Left ventricle myocardium inferior (tissue), 1 donor: ENCODE data around the gene PTK7. TPM values are rescaled to one million over a fixed set of nuclear protein-coding genes. Genes with fewer than 3 reads are reported as not detected.

Experiments
- DNase-seq: peaks from one replicate; pipeline ENCODE4 v3.0.0-alpha.2; 2020
- H3K27ac ChIP-seq: fragments of 200-600 bp; replicated peaks from 2 replicates; pipeline ENCODE4 v1.8.0; 2021
- H3K27me3 ChIP-seq: fragments of 200-600 bp; 2 replicates; pipeline ENCODE4 v1.8.0; 2021; ENCODE audit warnings: low read depth
- H3K36me3 ChIP-seq: fragments of 200-600 bp; 2 replicates; pipeline ENCODE4 v1.8.0; 2021
- H3K4me1 ChIP-seq: fragments of 200-600 bp; 2 replicates; pipeline ENCODE4 v1.8.0; 2021
- H3K4me3 ChIP-seq: fragments of 200-600 bp; 2 replicates; pipeline ENCODE4 v1.8.0; 2021; ENCODE audit warnings: mild to moderate bottlenecking, moderate library complexity
- H3K9me3 ChIP-seq: fragments of 200-600 bp; replicated peaks from 2 replicates; pipeline ENCODE4 v1.8.0; 2021
- CTCF ChIP-seq: fragments of 200-600 bp; IDR thresholded peaks from 2 replicates; pipeline ENCODE4 v1.8.0; 2021; ENCODE audit warnings: antibody characterized with exemption, mild to moderate bottlenecking, borderline replicate concordance
- intact Hi-C: fragments of 100-400 bp; cut with micrococcal nuclease; formaldehyde crosslinking; loops from one replicate; pipeline ENCODE4 v1.11.0; 2022
- total RNA-seq: library from RNA; stranded (reverse); fragmentation: NEBNext Ultra II Directional; extraction: Animal tissue kit (Norgen Biotek cat#: 25700); gene quantifications from one replicate; pipeline ENCODE4 v1.2.1, GENCODE V29; 2021
- donor health status: DM: no; HTN: yes; CAD: no; lungs with severe emphysema.

Gene PTK7
- total RNA-seq, 1 donor from 2014 or later = 2.6 TPM

DNA sequence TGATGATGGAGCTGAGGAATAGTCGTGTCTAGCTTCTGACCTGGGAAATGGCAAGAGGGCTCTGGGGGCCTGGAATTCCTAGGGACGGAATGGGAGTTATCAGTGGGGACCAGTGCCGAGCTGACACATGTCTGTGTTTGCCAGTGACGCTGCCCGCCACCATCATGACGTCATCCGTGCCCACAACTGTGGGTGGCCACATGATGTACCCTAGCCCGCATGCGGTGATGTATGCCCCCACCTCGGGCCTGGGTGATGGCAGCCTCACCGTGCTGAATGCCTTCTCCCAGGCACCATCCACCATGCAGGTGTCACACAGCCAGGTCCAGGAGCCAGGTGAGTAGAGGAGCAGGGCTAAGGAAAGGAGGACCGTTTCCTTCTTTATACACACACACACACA, 102.0 kb downstream of the PTK7 start:
- intact Hi-C loops = no loop called here
- DNase-seq = no peak
- Histone ChIP-seq H3K4me3 (no peak overlapping the region), H3K27ac (no peak overlapping the region), H3K36me3 (peaks cover 57% of the 10 kb centered on the region), H3K27me3 (no peaks in the 10 kb centered on the region), H3K4me1 (peaks cover 52% of the 10 kb centered on the region), H3K9me3 (no peaks in the 10 kb centered on the region)
- no peak for TF ChIP-seq CTCF

DNA sequence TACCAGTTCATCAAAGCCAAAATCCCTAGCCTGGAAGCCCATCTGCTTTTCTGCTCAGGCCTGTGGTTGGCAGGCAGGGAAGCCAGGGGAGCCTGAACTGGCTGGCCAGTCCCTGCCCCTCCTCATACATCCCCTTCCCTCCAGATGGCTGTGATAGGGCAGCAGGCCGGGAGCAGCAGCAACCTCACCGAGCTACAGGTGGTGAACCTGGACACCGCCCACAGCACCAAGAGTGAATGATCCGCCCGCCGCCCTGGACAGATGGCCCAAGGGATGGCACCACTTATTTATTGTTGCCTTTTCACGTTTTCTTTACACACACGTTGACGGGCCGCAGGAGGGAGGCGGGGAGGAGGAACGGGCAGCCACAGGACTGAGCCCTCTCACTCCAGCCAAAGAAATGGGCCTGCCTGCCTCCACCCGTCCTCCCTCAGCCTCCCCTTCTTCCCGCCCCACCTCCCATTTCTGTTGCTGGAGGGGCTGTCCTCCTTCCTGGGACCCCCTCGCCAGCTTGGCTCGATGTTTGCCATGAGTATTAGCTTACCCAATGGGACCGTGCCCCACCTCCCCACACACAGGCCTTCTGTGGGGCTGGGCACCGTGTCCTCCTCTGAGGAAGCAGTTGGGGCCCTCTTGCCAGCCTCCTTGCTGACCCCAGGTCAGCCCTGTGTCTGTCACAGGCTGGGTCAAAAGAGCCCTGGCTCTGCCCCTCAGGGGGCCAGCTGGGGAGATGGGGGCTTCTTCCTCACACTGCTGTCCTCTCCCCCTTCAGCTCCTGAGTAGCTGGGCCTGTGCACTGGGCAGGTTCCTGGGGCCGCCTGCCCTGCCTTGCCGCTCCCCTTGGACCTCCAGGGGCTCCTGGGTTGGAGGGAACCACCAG, 103.1 kb downstream of the PTK7 start:
- no peak for DNase-seq
- TF ChIP-seq CTCF = no peak
- no peak overlapping the region for H3K4me3 ChIP-seq
- no peaks in the 10 kb centered on the region for H3K27me3 ChIP-seq
- H3K9me3 ChIP-seq = no peaks in the 10 kb centered on the region
- intact Hi-C loops = no loop called here
- H3K4me1 ChIP-seq = peaks cover 51% of the 10 kb centered on the region
- H3K36me3 ChIP-seq = peaks cover 57% of the 10 kb centered on the region
- H3K27ac ChIP-seq = no peak overlapping the region

DNA sequence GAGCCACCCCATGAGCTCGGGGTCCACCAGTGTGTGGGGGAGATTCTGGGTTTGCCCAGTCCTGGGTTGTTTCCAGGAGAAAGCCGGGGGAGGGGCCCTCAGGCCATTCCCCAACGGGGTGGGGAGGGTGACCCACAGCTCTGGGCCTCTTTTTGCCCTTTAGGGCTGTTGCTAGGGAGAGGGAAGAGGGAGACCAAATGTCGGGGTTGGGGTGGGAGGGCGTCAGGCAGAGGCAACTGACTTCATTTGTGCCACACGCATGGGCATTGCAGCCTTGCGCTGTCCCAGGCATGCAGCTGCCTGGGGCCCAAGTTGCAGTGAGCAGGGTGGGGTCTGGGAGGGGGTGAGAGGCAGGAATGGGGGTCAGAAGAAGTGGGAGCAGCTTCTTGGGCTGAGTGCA, 103.9 kb downstream of the PTK7 start:
- no peak overlapping the region for H3K27ac ChIP-seq
- H3K36me3 ChIP-seq = peaks cover 64% of the 10 kb centered on the region
- no peak for DNase-seq
- no peak for TF ChIP-seq CTCF
- no peaks in the 10 kb centered on the region for H3K9me3 ChIP-seq
- H3K4me3 ChIP-seq = no peak overlapping the region
- H3K27me3 ChIP-seq = no peaks in the 10 kb centered on the region
- H3K4me1 ChIP-seq = peaks cover 43% of the 10 kb centered on the region
- intact Hi-C loops = no loop called here

GRCh38 chr6:43180985-43181384, 104.9 kb downstream of the PTK7 start:
- DNase-seq = no peak
- intact Hi-C loops = no loop called here

GRCh38 chr6:43181621-43181941, 105.5 kb downstream of the PTK7 start:
- peak overlapping the region; percentile 82 for H3K27ac ChIP-seq
- H3K9me3 ChIP-seq = no peaks in the 10 kb centered on the region
- H3K36me3 ChIP-seq = peaks cover 64% of the 10 kb centered on the region
- no peak for TF ChIP-seq CTCF
- H3K27me3 ChIP-seq = no peaks in the 10 kb centered on the region
- no peak for DNase-seq
- intact Hi-C loops = no loop called here
- H3K4me3 ChIP-seq = peak overlapping the region; percentile 89
- H3K4me1 ChIP-seq = peaks cover 29% of the 10 kb centered on the region

More at GRCh38 chr6:43180985-43181384, 104.9 kb downstream of the PTK7 start:
- peaks cover 64% of the 10 kb centered on the region for H3K36me3 ChIP-seq
- H3K9me3 ChIP-seq = no peaks in the 10 kb centered on the region
- peaks cover 33% of the 10 kb centered on the region for H3K4me1 ChIP-seq
- peak overlapping the region; percentile 82 for H3K27ac ChIP-seq
- no peaks in the 10 kb centered on the region for H3K27me3 ChIP-seq
- no peak overlapping the region for H3K4me3 ChIP-seq
- TF ChIP-seq CTCF = no peak
